Fibroblast of villous mesenchyme (primary cell): ENCODE measurements around the gene LRP1-AS. TPM values are rescaled to one million over a fixed set of nuclear protein-coding genes. Genes with fewer than 3 reads are reported as not detected.
A peak's percentile ranks its signal among the peaks of the same experiment; 100 is the strongest.

Experiments
- DNase-seq: peaks from one replicate; pipeline ENCODE4 v3.0.0-alpha.2; 2010; ENCODE audit warnings: low read depth
- H3K4me3 ChIP-seq: 2 replicates; pipeline ENCODE4 v1.5.1; 2011; ENCODE audit warnings: low read depth, mild to moderate bottlenecking, low read length
- CTCF ChIP-seq: IDR thresholded peaks from 2 replicates; pipeline ENCODE4 v1.5.1; 2012; ENCODE audit warnings: low read depth, mild to moderate bottlenecking, low read length; ENCODE audit not compliant: insufficient read depth
- total RNA-seq: library from RNA; depleted of rRNA; stranded (reverse); fragments of >200 nt; gene quantifications from 2 replicates; pipeline ENCODE4 v1.2.3, GENCODE V29; 2012

The LRP1-AS gene
- total RNA-seq, 1 donor: not detected

- no peak overlapping the region for H3K4me3 ChIP-seq
- DNase-seq: peak; percentile 55
- TF ChIP-seq CTCF: no peak
Measured at GRCh38 chr12:57107456-57108155, 39.8 kb downstream of the LRP1-AS start.

- no peak for DNase-seq
- no peak overlapping the region for H3K4me3 ChIP-seq
- TF ChIP-seq CTCF: no peak
Measured at GRCh38 chr12:57106021-57106708, 41.3 kb downstream of the LRP1-AS start.

GRCh38 chr12:57105011-57105753 lies 42.2 kb downstream of the LRP1-AS start:
- no peak for TF ChIP-seq CTCF
- no peak overlapping the region for H3K4me3 ChIP-seq
- DNase-seq: no peak

GRCh38 chr12:57104292-57104910 lies 43.0 kb downstream of the LRP1-AS start:
- DNase-seq: no peak
- H3K4me3 ChIP-seq: no peak overlapping the region
- no peak for TF ChIP-seq CTCF

GRCh38 chr12:57103856-57104255 lies 43.6 kb downstream of the LRP1-AS start:
- no peak for DNase-seq
- H3K4me3 ChIP-seq: no peak overlapping the region
- TF ChIP-seq CTCF: no peak

GRCh38 chr12:57101892-57102695 lies 45.3 kb downstream of the LRP1-AS start:
- H3K4me3 ChIP-seq: no peak overlapping the region
- peak; percentile 60 for DNase-seq
- TF ChIP-seq CTCF: no peak
